ENCODE results near the gene CEP85L. TPM values are rescaled to one million over a fixed set of nuclear protein-coding genes. Genes with fewer than 3 reads are reported as not detected.
"Not testable (repeated sequence)": the region's sequence is repeated elsewhere in the genome, so short reads cannot be mapped to it uniquely, and the experiment has no call there.

CEP85L gene
- total RNA-seq, 2 experiments from 2014 or later = 32.9 to 39.6 TPM

- H3K4me1 Mint-ChIP-seq = no peaks in the 10 kb centered on the region
- CTCF ChIA-PET = no interaction called here
- ATAC-seq = no peak
- H3K27me3 Mint-ChIP-seq = no peaks in the 10 kb centered on the region
- no peak overlapping the region for H3K4me3 Mint-ChIP-seq
- peaks cover 46% of the 10 kb centered on the region for H3K36me3 Mint-ChIP-seq
- no peaks in the 10 kb centered on the region for H3K9me3 Mint-ChIP-seq (ENCODE audit: low read depth)
- no peak overlapping the region for H3K27ac Mint-ChIP-seq
- no peak for DNase-seq
Observed at GRCh38 chr6:118464620-118465019, 186.8 kb downstream of the CEP85L start.

- Mint-ChIP-seq H3K4me1 (no peaks in the 10 kb centered on the region), H3K4me3 (no peak overlapping the region), H3K9me3 (ENCODE audit: low read depth) (no peaks in the 10 kb centered on the region), H3K27me3 (no peaks in the 10 kb centered on the region), H3K36me3 (peaks cover 20% of the 10 kb centered on the region), H3K27ac (no peak overlapping the region)
- ATAC-seq (no peak), DNase-seq (no peak)
- CTCF ChIA-PET = no interaction called here
Observed at GRCh38 chr6:118460958-118461470, 190.4 kb downstream of the CEP85L start.

GRCh38 chr6:118456982-118457381, 194.4 kb downstream of the CEP85L start:
- H3K36me3 Mint-ChIP-seq = peaks cover 2% of the 10 kb centered on the region
- CTCF ChIA-PET = no interaction called here
- no peaks in the 10 kb centered on the region for H3K4me1 Mint-ChIP-seq
- DNase-seq (no peak), ATAC-seq (no peak)
- no peak overlapping the region for H3K4me3 Mint-ChIP-seq
- H3K27ac Mint-ChIP-seq = no peak overlapping the region
- peaks cover 11% of the 10 kb centered on the region for H3K9me3 Mint-ChIP-seq (ENCODE audit: low read depth)
- H3K27me3 Mint-ChIP-seq = no peaks in the 10 kb centered on the region

- no peaks in the 10 kb centered on the region for H3K27me3 Mint-ChIP-seq
- DNase-seq = no peak
- H3K9me3 Mint-ChIP-seq (ENCODE audit: low read depth) = peaks cover 25% of the 10 kb centered on the region
- CTCF ChIA-PET = no interaction called here
- no peak overlapping the region for H3K4me3 Mint-ChIP-seq
- ATAC-seq = no peak
- peaks cover 2% of the 10 kb centered on the region for H3K36me3 Mint-ChIP-seq
- no peak overlapping the region for H3K27ac Mint-ChIP-seq
- no peaks in the 10 kb centered on the region for H3K4me1 Mint-ChIP-seq
Observed at GRCh38 chr6:118451839-118452238, 199.6 kb downstream of the CEP85L start.

GRCh38 chr6:118444796-118445195, 206.6 kb downstream of the CEP85L start:
- Mint-ChIP-seq H3K4me1 (no peaks in the 10 kb centered on the region), H3K27me3 (no peaks in the 10 kb centered on the region), H3K4me3 (no peak overlapping the region), H3K27ac (no peak overlapping the region), H3K36me3 (no peaks in the 10 kb centered on the region), H3K9me3 (ENCODE audit: low read depth) (peaks cover 10% of the 10 kb centered on the region)
- no peak for ATAC-seq
- CTCF ChIA-PET = no interaction called here
- no peak for DNase-seq

GRCh38 chr6:118436482-118436881, 214.9 kb downstream of the CEP85L start:
- CTCF ChIA-PET = no interaction called here

GRCh38 chr6:118434147-118434546, 217.2 kb downstream of the CEP85L start:
- ATAC-seq; H3K36me3 Mint-ChIP-seq; CTCF ChIA-PET; DNase-seq; H3K27ac Mint-ChIP-seq; H3K4me3 Mint-ChIP-seq; H3K9me3 Mint-ChIP-seq (ENCODE audit: low read depth); H3K27me3 Mint-ChIP-seq; H3K4me1 Mint-ChIP-seq: not testable (repeated sequence)

More at GRCh38 chr6:118436482-118436881, 214.9 kb downstream of the CEP85L start:
- no peak for DNase-seq
- no peaks in the 10 kb centered on the region for H3K4me1 Mint-ChIP-seq
- no peaks in the 10 kb centered on the region for H3K27me3 Mint-ChIP-seq
- no peak overlapping the region for H3K27ac Mint-ChIP-seq
- no peak for ATAC-seq
- H3K9me3 Mint-ChIP-seq (ENCODE audit: low read depth) = peaks cover 2% of the 10 kb centered on the region
- peaks cover 1% of the 10 kb centered on the region for H3K36me3 Mint-ChIP-seq
- H3K4me3 Mint-ChIP-seq = no peak overlapping the region

- H3K27ac Mint-ChIP-seq; H3K4me3 Mint-ChIP-seq; H3K4me1 Mint-ChIP-seq; H3K36me3 Mint-ChIP-seq; H3K9me3 Mint-ChIP-seq (ENCODE audit: low read depth); ATAC-seq; DNase-seq; CTCF ChIA-PET; H3K27me3 Mint-ChIP-seq: not testable (repeated sequence)
Observed at GRCh38 chr6:118421312-118421711, 230.1 kb downstream of the CEP85L start.

GRCh38 chr6:118419448-118420394, 231.7 kb downstream of the CEP85L start:
- H3K36me3 Mint-ChIP-seq = no peaks in the 10 kb centered on the region
- DNase-seq (no peak), ATAC-seq (no peak)
- no peaks in the 10 kb centered on the region for H3K27me3 Mint-ChIP-seq
- H3K27ac Mint-ChIP-seq = no peak overlapping the region
- CTCF ChIA-PET = interaction anchor here (1.3 kb wide), 1 partner anchor 20 kb away, joined by 4 read pairs; no protein-coding TSS in a partner anchor
- peaks cover 2% of the 10 kb centered on the region for H3K9me3 Mint-ChIP-seq (ENCODE audit: low read depth)
- no peaks in the 10 kb centered on the region for H3K4me1 Mint-ChIP-seq
- no peak overlapping the region for H3K4me3 Mint-ChIP-seq

Other genes with a start within 250 kb of the CEP85L start
- gene PLN, start 103.3 kb downstream of the CEP85L start, total RNA-seq = not detected
- gene ASF1A, start 242.6 kb upstream of the CEP85L start, total RNA-seq = 10 to 100 TPM; 56.4 to 65.7 TPM

Data from activated CD8-positive, alpha-beta memory T cell treated with anti-CD3 and anti-CD28 coated beads, Interleukin-2, amount 10 ng/mL, durations not matched to agents 7 days and 5 days (primary cell).